ENCODE data around the gene SLC25A14. TPM values are rescaled to one million over a fixed set of nuclear protein-coding genes. Genes with fewer than 3 reads are reported as not detected.
"Not testable (repeated sequence)": the region's sequence is repeated elsewhere in the genome, so short reads cannot be mapped to it uniquely, and the experiment has no call there.

Gene SLC25A14
- total RNA-seq, 2 donors from 2014 or later = 14.1 to 16.4 TPM

DNA sequence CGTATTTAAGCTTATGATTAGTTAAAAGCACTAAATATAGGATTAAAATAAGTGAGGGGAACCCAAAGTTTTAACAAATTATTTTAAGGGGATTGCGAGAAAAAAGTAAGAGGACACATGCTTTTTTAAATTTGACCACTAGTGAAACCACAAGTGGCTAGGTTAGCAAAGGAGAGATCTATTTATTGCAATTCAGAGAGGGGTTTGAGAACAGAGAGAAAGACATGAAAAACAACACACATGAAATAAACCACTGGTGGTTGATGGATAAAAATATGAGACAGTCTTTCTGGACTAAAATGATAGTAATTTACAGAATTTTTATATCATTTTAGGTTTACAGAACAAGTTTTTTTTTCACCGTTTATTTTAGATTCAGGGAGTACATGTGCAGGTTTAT, 11.8 kb downstream of the SLC25A14 start:
- no peaks in the 10 kb centered on the region for H3K27me3 ChIP-seq (ENCODE audit: control insufficient read depth, insufficient read depth, low read length, poor library complexity, severe bottlenecking)
- no peaks in the 10 kb centered on the region for H3K4me1 ChIP-seq (ENCODE audit: control insufficient read depth, insufficient read depth, low read length)
- TF ChIP-seq, protein P1, sequence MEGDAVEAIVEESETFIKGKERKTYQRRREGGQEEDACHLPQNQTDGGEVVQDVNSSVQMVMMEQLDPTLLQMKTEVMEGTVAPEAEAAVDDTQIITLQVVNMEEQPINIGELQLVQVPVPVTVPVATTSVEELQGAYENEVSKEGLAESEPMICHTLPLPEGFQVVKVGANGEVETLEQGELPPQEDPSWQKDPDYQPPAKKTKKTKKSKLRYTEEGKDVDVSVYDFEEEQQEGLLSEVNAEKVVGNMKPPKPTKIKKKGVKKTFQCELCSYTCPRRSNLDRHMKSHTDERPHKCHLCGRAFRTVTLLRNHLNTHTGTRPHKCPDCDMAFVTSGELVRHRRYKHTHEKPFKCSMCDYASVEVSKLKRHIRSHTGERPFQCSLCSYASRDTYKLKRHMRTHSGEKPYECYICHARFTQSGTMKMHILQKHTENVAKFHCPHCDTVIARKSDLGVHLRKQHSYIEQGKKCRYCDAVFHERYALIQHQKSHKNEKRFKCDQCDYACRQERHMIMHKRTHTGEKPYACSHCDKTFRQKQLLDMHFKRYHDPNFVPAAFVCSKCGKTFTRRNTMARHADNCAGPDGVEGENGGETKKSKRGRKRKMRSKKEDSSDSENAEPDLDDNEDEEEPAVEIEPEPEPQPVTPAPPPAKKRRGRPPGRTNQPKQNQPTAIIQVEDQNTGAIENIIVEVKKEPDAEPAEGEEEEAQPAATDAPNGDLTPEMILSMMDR (conservative IDR thresholded peaks at IDR 0.05) = no peak
- H3K4me3 ChIP-seq (ENCODE audit: low read length) = no peak overlapping the region
- no peak for DNase-seq
- no peaks in the 10 kb centered on the region for H3K9me3 ChIP-seq (ENCODE audit: control insufficient read depth, low read length)
- Mint-ChIP-seq H3K27me3 (ENCODE audit: insufficient read depth) (no peaks in the 10 kb centered on the region), H3K36me3 (ENCODE audit: low read depth) (peaks cover 28% of the 10 kb centered on the region), H3K4me3 (no peak overlapping the region), H3K9me3 (peaks cover 22% of the 10 kb centered on the region), H3K4me1 (no peaks in the 10 kb centered on the region), H3K27ac (no peak overlapping the region)
- WGBS, 2 experiments (ENCODE audit: insufficient coverage in 1 of 2, insufficient read length in 1 of 2) = 100% methylated on average over 1 of the region's 3 CpGs
- peaks cover 6% of the 10 kb centered on the region for H3K36me3 ChIP-seq (ENCODE audit: control insufficient read depth, insufficient read depth, low read length)
- H3K9ac ChIP-seq (ENCODE audit: extremely low read depth, low read length, poor library complexity, severe bottlenecking) = no peak overlapping the region
- H3K27ac ChIP-seq (ENCODE audit: low read depth, low read length) = no peak overlapping the region

DNA sequence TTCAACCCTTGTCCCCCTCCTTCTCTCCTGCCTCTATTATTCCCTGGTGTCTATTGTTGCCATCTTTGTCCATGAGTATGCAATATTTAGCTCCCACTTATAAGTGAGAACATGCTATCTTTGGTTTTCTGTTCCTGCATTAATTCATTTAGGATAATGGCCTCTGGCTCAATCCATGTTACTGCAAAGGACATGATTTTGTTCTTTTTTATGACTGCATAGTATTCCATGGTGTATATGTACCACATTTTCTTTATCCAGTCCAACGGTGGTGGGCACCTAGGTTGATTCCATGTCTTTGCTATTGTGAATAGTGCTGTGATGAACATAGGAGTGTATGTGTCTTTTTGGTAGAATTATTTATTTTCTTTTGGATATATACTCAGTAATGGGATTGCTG, 12.3 kb downstream of the SLC25A14 start:
- DNase-seq; H3K36me3 ChIP-seq (ENCODE audit: control insufficient read depth, insufficient read depth, low read length); H3K4me3 Mint-ChIP-seq; H3K4me1 ChIP-seq (ENCODE audit: control insufficient read depth, insufficient read depth, low read length); H3K4me1 Mint-ChIP-seq; H3K4me3 ChIP-seq (ENCODE audit: low read length); H3K9ac ChIP-seq (ENCODE audit: extremely low read depth, low read length, poor library complexity, severe bottlenecking); H3K27me3 Mint-ChIP-seq (ENCODE audit: insufficient read depth); H3K27ac Mint-ChIP-seq; H3K9me3 ChIP-seq (ENCODE audit: control insufficient read depth, low read length); H3K27ac ChIP-seq (ENCODE audit: low read depth, low read length); H3K27me3 ChIP-seq (ENCODE audit: control insufficient read depth, insufficient read depth, low read length, poor library complexity, severe bottlenecking): not testable (repeated sequence)
- H3K36me3 Mint-ChIP-seq (ENCODE audit: low read depth) = peaks cover 31% of the 10 kb centered on the region
- H3K9me3 Mint-ChIP-seq = peaks cover 26% of the 10 kb centered on the region
- 100% methylated on average over 1 of the region's 1 CpG; no CpG with 5 or more reads in 1 of the 2 experiments for WGBS, 2 experiments (ENCODE audit: insufficient coverage in 1 of 2, insufficient read length in 1 of 2)

DNA sequence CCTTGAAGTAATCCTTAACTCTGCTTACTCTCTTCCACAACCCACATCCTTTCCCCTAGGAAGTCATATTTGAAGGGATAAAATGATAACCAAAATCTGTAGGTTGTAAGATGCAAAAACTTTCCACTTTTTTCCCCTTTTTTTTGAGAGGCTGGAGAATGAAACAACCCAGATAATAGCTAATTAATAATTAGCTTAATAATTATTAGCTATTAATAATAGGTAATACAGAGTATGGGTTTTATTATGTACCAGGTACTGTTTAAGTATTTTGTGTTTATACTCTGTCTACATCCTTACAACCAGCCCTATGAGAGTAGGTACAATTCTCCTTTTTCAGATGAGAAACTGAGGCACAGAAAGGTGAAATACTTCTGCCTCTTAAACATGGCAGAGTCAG, 36.4 kb downstream of the SLC25A14 start:
- no peaks in the 10 kb centered on the region for H3K27me3 Mint-ChIP-seq (ENCODE audit: insufficient read depth)
- TF ChIP-seq, protein P1 (conservative IDR thresholded peaks at IDR 0.05) = no peak
- DNase-seq = no peak
- Histone ChIP-seq H3K4me1 (ENCODE audit: control insufficient read depth, insufficient read depth, low read length) (no peaks in the 10 kb centered on the region), H3K36me3 (ENCODE audit: control insufficient read depth, insufficient read depth, low read length) (no peaks in the 10 kb centered on the region), H3K27ac (ENCODE audit: low read depth, low read length) (no peak overlapping the region), H3K4me3 (ENCODE audit: low read length) (no peak overlapping the region), H3K9ac (ENCODE audit: extremely low read depth, low read length, poor library complexity, severe bottlenecking) (no peak overlapping the region), H3K27me3 (ENCODE audit: control insufficient read depth, insufficient read depth, low read length, poor library complexity, severe bottlenecking) (no peaks in the 10 kb centered on the region), H3K9me3 (ENCODE audit: control insufficient read depth, low read length) (no peaks in the 10 kb centered on the region)
- no peaks in the 10 kb centered on the region for H3K4me1 Mint-ChIP-seq
- H3K4me3 Mint-ChIP-seq = no peak overlapping the region
- H3K27ac Mint-ChIP-seq = no peak overlapping the region
- peaks cover 7% of the 10 kb centered on the region for H3K9me3 Mint-ChIP-seq
- H3K36me3 Mint-ChIP-seq (ENCODE audit: low read depth) = peaks cover 10% of the 10 kb centered on the region

DNA sequence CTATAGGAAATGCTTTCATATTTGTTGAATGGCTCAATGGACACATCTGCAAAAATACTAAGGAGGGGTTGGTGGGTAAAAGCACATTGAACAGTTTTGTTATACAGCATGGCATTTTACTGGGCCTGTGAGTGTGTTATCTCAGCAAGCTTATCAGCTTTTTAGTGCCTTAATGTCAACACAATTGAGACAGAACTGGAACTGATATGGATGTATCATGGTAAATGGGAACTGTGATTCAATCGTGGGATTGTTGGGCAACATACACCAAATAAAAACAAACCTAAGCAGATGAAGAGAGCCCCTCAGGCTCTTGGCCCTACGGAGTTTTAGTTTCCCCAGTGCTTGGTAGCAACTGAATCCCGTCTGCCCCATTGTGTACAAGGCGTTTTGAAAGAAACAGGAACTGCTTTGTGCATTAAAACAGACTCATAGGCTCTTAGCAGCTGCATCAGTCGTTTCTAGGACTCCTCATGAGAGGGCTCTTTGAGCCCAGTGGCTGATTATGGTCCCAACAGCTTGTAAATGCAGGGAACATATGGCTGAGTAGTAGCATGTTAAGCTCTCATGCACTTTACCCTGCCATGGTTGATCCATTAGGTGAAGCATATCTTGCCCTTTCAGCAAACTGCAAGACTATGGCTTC, 38.4 kb downstream of the SLC25A14 start:
- Mint-ChIP-seq H3K27me3 (ENCODE audit: insufficient read depth) (no peaks in the 10 kb centered on the region), H3K4me1 (no peaks in the 10 kb centered on the region), H3K4me3 (no peak overlapping the region), H3K27ac (no peak overlapping the region), H3K36me3 (ENCODE audit: low read depth) (no peaks in the 10 kb centered on the region), H3K9me3 (peaks cover 10% of the 10 kb centered on the region)
- H3K27me3 ChIP-seq (ENCODE audit: control insufficient read depth, insufficient read depth, low read length, poor library complexity, severe bottlenecking) = no peaks in the 10 kb centered on the region
- H3K4me1 ChIP-seq (ENCODE audit: control insufficient read depth, insufficient read depth, low read length) = no peaks in the 10 kb centered on the region
- 78 to 100% methylated on average over 2 to 4 of the region's 5 CpGs for WGBS, 2 experiments (ENCODE audit: insufficient coverage in 1 of 2, insufficient read length in 1 of 2)
- H3K36me3 ChIP-seq (ENCODE audit: control insufficient read depth, insufficient read depth, low read length) = no peaks in the 10 kb centered on the region
- no peak overlapping the region for H3K9ac ChIP-seq (ENCODE audit: extremely low read depth, low read length, poor library complexity, severe bottlenecking)
- no peak overlapping the region for H3K27ac ChIP-seq (ENCODE audit: low read depth, low read length)
- TF ChIP-seq, protein P1 (conservative IDR thresholded peaks at IDR 0.05) = no peak
- H3K9me3 ChIP-seq (ENCODE audit: control insufficient read depth, low read length) = no peaks in the 10 kb centered on the region
- no peak for DNase-seq
- no peak overlapping the region for H3K4me3 ChIP-seq (ENCODE audit: low read length)
